ENCODE results near the gene CMTM8.
A peak's percentile ranks its signal among the peaks of the same experiment; 100 is the strongest.

The CMTM8 gene

DNA sequence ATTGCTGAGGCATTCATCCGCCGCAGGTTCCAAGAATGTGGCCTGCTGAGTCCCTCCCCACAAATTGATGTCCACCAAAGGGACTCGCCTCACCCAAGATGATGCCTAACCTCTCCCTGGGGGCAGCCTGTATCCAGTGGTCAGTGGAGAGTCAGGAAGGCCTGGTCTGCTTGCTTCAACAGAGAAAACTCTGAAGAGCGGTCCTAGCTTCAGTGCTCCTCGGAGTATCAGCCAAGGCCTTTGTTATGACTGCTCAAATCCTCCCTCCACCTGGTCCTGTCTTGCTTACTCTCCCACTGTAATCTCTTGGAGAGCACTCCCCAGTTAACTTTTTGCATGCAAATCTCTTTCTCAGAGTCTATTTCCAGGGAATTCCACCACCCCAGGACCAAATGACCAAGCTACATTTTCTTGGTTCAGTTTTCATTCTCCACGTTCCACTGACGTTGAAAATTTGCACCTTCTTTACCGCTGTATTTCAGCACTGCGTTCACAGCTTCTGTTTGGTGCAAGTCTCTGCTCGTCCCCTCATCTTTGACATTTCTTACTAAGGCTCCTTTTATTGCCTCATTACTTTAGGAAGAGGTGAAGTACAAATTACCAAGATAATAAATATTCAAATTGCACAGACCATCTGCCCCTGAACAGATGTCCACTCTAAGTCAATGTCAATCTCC lies 175.5 kb downstream of the CMTM8 start:
- DNase-seq (ENCODE audit: low spot score) = no peak

DNA sequence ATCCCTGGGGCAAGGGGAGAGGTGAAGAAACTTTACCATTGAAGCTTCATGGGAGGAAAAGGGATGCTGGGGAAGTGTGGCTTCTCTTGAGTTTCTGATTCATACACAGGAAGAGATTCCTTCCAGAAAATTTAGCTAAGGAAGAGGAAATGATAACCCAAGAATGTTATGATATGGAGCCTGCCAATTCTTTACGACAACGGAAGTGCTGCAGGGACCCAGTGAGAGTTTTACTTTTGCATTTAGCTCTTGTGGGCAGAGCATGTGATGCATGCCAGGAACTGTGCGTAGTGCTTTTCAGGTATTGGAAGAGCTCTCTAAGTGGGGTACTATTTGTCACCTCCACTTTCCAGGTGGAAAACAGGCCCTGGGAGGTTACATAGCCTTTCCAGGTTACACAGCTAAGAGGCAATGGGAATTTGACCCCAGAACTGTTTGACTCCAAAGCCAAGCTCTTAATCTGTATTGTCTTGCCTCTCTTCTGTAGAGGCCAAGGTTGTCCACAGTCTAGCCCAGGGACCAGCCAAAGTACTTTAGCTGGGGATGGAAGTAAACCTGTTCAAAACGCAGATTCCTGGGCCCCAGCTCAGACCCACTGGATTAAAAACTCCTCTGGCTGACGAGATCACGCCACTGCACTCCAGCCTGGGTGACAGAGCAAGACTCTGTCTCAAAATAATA lies 176.2 kb downstream of the CMTM8 start:
- DNase-seq (ENCODE audit: low spot score) = peak; percentile 35

DNA sequence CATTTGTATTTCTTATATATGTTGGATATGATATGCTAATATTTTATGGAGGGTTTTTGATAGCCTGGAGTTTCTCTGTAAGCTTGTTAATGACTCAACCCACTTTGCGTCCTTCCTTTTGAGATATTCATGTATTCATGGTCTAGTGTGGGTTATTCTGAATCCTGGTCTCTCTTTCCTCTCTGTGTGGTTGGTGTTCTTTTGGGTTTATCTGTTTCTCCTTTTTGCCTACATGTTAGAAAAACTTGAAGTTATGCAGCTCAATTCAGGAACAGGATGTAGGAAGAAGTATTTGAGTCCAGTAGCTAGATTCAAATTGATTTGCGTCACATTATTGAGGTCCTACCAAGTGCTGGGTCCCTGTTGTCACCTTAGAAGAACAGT lies 181.3 kb downstream of the CMTM8 start:
- DNase-seq (ENCODE audit: low spot score) = no peak
